GM18517 (cell line): ENCODE measurements around the gene EIF4E1B.

Experiments
- ATAC-seq: cut with Tn5 transposase; IDR thresholded peaks from one replicate; pipeline ENCODE4 v1.9.1; 2021; ENCODE audit warnings: mild to moderate bottlenecking, moderate library complexity; ENCODE audit not compliant: unreplicated experiment

Gene EIF4E1B

DNA sequence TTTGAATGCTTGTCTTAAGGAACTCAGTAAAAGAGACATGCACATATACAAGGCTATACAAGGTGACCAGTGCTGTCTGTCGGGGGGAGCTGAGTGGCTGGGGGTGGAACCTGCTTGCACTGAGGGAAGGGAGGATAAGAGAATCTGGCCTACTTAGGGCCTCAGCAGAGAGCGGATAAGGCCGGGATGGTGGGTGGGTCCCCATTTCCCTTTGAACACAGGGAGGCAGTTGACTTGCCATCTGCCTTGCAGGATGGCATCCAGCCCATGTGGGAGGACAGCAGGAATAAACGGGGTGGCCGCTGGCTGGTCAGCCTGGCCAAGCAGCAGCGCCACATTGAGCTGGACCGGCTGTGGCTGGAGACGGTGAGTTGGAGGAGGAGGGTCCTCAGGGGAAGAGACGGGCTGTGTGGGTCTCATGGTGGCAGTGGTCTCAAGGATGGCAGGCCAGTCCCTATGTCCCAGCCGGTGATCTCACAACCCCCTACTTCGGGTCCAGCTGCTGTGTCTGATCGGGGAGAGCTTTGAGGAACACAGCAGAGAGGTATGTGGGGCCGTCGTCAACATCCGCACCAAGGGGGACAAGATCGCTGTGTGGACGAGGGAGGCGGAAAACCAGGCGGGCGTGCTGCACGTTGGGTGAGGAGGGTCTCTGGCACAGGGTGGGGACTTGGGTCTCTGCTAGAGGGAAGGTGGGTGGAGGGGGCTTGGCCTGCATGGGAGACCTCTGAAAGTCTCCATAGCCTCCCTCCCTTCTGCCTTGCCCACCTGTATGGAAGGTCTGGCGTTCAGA is 14.6 kb downstream of the EIF4E1B start:
- ATAC-seq: no peak

DNA sequence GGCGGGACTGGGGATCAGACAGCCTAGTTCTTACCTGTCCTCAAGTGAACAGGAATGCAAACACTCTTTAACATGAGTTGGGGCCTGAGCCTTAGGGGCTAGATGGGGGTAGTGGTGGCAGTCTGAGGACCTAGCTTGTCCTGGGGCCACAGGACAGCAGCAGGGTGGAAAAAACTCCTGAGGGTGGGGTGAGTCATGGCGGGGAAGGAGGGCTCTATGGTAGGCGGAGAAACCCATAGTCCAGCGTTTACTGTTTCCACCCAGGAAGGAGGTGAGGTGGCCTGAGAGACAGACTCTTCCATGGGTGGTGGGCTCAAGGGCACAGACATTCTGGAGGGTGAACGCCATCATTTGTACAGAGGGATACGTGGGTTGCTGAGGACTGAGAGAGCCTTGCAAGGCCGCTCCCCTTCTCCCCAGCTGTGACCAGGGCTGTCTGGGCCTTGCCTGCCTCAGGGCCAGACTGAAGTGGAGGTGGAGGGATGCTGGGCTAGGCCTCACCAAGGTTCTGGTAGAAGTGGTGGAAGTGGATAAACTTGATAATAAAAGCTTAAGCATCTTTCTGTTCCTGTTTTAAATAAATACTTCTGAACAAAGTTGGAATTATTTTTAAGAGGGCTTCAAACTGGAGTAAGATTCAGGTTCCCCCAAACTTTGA is 15.7 kb downstream of the EIF4E1B start:
- ATAC-seq: no peak

DNA sequence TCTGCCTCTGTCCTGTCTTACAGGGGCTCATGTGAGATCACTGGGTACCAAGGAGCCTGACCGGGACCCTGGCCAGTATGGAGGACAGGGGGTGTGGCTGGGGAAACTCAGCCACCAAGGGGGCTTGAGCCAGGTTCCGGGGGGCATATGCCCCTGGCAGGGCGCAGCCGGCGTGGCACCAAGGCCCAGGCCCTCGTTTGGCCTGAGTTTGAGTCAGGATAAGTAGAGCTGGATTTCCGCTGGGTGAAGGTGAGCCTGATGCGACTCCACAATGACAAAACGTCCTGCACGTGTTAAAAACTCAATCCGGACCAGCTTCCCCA is 16.2 kb downstream of the EIF4E1B start:
- ATAC-seq: no peak

DNA sequence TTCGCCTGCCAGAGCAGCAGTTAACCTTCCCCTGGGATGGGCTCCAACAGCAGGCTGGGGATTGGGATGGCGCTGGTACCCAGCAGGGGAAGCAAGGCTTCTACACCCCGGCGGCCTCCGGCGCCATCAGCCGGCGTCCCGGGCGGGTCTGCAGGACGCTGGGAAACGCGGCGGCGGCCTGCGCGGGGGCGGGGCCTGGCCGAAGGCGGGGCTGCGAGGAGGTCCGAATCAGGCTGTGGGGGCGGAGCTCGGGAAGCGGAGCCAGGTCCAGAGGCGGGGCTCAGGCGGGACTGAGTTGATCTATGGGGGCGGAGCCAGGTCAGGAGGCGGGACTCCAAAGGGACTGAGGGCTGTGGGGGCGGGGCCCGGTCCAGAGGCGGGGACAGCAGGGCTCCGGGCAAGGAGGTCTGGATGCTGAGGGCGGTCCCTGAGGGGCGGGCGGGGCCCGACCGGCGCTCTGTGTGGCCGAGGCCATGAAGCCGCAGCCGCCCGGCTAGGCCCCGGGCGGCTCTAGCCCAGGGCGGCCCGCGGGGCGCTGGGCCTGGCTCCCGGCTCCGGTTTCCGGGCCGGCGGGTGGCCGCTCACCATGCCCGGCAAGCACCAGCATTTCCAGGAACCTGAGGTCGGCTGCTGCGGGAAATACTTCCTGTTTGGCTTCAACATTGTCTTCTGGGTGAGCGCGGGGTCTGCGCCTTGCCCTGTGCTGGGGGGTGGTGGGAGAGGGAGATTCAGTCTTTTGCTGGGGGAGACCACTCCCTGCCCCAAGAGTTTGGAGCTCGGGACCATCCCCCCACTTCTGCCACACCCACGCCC is 16.8 kb downstream of the EIF4E1B start, which contains the start of gene TSPAN17:
Gene TSPAN17 (plus strand): TSS at position 455 of the 813 bp plus-strand sequence. CDS start 132 bp downstream, at position 587.
- ATAC-seq: peak; percentile 96

DNA sequence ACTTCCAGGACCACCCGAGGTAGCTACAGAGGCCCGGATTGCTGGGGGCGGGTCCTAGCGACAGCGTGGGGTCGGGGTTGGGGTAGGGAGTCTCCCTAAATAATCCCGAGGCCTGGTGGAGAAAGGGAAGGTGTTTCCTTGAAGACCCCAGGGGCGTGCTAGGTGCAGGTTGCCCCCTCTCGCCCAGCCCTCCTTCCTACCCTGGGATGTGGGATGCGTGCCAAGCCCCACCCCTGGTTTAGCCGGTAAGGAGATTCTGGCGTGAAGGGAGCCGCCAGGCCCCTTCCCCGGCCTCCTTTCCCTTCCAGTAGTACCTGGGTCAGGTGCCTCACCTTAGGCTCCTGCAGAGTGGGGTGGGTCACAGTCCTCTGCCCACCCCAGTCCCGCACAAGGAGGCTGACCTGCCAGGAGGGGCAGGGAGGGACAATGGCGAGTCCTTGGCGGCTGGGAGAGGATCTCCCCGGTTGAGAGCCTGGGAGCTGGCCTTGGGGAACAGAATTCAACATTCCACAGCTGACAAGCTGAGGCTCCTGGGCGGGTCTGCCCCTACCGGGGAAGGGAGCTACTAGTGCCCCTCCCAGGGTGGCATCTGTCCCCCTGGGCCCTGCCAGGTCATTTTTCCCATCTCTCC is 17.5 kb downstream of the EIF4E1B start:
- ATAC-seq: no peak

DNA sequence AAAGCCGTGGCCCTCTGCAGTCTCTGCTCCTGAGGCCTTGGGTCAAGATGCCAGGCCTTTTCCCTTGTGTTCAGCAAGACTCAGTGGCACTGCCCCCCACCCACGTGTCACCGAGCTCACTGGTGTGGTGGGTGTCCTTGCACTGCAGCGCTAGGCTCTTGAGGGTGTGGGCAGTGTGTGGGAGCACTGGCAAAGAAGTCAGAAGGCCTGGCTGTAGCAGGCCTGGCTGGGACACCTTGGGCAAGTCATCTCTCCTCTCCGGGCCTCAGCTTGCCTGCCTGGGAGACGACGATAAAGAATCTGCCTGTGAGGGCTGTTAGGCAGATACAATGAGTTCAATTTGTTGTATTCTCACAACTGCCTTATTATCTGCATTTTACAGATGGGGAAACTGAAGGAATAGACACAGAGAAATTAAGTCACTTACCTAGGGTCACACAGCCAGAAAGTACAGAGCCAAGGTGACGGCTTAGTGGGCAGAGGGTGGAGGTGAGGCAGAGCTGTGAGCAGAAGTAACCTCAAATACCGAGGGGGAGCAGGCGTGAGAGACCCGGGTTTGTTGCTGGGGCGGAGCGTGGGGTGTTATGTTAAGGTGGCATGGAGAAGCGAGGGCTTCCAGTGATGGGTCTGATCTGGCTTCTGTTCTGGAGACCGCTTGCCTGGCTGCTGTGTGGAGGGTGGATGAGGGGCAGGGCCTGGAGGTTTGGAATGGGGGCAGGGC is 18.2 kb downstream of the EIF4E1B start:
- ATAC-seq: no peak

DNA sequence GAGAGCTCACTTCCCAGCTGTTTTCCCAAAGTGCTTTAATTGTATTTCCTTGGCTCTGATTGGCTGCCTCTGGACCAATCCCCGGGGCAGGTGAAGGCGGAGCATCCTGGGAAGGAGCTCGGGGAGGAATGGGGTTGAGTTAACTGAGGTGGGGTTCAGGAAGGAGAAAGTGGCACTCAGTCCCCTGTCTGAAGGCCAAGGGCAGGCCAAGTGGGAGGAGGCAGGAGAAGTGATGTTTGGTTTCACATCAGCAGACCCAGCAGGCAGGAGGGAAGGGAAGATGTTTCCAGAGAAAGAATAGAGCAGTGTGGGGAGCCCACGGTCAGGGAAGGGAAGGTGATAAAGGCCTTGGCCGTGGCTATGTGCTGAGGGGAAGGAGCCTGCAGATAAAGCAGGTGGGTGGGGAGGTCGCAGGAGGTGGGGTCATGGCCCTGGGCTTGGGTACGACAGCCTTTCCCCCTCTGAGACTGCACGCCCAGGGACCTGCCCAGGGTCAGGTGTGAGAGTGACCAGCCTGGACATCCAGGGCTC is 19.9 kb downstream of the EIF4E1B start:
- no peak for ATAC-seq

DNA sequence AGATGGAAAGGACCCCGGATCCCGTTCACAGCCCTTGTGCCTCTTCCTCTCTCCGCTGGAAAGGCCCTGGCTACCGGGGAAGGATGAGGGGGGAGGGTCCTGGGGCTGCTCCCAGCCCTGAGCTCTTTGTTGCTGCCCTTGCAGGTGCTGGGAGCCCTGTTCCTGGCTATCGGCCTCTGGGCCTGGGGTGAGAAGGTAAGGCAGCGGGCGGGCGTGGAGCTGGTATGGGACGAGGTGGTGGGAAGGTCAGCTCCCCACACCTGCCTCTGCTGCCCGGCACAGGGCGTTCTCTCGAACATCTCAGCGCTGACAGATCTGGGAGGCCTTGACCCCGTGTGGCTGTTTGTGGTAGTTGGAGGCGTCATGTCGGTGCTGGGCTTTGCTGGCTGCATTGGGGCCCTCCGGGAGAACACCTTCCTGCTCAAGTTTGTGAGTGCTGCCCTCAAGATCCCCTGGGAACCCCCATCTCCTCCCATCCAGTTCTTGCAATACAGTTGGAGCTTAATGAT is 21.1 kb downstream of the EIF4E1B start:
- no peak for ATAC-seq

DNA sequence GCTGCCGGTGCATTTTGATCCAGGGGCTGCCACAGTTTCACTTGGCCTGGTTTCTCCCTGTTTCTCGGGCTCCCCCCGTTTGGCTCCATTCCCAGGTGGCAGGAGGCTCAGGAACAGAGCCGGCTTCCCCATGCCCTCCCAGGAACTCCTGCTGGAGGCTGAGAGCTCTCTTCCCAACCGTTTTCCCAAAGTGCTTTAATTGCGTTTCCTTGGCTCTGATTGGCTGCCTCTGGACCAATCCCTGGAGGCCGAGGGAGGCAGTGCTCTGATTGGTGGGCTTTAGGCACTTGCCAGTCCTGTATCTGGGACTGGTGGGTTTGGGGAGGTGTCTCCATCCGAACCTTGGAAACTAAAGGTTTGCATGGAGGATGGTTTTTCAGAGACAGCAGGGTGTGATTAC is 21.7 kb downstream of the EIF4E1B start:
- no peak for ATAC-seq

DNA sequence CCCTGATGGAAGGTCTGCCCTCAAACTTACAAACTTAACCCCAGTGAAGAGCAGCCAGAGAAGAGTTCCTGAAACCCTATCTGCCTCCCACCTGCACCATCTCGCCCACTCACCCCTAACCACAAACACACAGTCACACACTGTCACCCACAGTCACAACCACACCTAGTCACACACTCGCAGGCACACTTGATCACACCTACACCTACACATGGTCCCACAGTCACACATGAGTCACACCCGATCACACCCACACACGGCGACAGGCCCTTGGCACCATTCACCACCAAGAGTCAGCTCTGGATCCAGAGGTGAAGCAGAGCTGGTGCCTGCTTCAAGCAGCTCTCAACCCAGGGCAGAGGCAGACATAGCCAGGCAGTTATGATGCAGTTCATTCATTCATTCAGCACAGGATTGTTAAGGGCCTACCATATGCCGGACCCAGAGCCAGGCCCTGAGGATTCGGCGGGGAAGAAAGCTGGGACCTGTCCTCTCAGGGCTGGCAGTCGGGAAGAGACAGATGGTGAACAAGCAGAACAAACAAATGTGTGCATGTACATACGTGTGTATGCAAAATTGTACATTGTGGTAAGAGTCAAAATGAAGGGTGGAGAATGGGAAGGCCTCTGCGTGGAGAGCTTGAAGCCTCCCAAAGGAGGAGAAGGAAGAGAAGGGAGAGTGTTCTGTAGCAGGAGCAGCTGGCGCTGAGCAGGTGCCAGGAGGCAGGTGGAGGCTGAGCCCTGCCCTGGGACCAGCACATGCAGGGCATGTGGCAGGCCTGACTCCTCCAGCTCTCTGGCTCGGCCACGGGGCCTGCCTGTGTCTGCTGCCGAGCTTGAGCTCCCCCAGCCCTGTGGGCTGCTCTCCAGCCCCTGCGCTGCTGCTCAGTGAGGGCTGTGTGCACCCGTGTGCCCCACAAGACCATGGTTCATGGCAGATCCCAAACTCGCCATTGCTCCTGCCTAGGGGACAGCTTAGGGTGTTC is 23.2 kb downstream of the EIF4E1B start:
- peak; percentile 51 for ATAC-seq

DNA sequence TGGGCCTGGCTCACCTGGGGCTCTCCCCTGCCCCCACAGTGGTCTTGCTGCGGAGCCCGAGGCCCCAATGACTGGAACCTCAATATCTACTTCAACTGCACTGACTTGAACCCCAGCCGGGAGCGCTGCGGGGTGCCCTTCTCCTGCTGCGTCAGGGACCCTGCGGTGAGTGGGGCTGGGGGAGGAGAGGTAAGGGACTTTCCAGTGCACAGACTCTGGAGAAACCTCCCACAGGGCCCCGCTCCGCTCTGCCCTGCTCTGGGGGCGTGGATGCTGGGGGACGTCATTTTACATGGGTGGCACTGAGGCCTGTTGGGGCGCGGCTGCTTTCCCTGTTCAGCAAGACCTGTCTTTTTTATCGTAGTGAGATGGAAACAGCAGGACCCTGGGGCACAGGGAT is 24.4 kb downstream of the EIF4E1B start:
- no peak for ATAC-seq

DNA sequence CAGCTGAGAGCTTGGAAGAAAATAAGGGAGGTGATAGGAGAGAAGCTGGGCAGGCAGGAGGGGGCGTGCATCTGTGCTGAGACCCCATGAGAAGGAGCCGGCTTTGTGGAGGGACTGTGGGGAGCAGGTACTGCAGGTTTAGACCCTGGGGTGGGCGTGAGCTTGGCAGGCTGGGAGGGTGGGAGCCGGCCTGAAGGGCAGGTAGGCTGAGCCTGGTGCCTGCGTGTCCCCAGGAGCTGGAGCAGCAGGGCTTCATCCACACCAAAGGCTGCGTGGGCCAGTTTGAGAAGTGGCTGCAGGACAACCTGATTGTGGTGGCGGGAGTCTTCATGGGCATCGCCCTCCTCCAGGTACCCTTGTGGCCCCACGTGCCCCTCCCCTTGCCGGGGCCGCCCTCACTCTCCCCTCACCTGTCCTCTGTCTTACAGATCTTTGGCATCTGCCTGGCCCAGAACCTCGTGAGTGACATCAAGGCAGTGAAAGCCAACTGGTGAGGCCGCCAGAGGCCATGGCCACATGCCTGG is 26.1 kb downstream of the EIF4E1B start:
- ATAC-seq: no peak

DNA sequence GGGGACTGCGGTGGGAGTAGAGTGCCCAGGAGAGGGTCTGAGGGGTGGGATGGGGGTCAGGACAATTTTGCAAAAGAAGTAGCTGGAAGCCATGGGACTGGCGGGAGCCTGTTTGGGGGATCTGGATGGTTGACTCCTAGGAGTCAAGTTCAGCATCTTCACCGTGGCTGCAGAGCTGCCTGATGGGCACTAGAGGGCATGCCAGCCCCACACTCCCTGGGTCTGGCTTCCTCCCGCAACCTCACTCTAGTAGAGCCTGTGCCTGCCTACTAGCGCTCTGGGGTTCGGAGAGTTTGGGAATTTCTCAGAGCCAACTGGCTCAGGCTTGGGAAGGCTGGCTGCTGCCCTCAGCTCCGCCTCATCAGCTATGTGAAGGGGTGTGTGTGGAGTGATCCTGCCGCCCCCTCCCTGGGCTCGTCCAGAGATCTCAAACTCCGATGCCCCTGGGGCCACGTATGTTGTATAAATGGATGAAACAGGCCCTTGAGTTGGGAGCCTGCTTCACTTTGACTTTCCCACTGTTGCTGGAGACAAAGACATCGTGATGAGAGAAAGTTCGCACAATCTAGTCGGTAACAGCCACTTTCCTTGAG is 27.6 kb downstream of the EIF4E1B start:
- no peak for ATAC-seq

DNA sequence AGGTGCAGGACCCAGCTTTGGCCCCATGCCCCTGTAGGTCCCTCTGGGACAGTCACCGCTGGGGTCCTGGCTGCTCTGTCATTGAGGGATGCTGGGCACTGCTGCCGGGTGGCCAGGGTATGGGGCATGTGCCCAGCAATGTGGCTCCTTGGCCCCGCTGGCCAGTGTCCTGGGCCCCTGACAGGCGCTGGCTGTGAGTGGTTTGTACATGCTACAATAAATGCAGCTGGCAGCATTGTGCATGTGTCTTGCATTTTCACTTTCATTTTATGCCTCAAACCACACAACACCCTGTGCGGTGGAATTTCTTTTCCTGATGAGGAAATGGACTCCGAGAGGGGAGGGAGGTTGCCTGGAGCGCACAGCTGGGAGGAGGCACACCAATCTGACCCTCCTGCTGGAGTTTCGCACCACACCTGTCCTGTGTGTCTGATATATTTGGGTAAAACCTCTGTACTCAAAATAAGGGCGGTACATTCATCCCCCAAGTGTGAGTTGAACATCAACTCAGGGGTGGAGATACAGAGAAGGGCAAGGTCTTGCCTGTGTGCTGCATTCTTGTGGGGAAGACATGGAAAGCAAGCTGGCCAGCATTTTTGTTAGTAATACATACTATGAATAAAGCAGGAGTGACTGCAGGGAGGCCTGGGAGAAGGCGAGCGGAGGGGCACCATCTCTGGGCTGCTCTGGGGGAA is 28.5 kb downstream of the EIF4E1B start:
- peak; percentile 44 for ATAC-seq

DNA sequence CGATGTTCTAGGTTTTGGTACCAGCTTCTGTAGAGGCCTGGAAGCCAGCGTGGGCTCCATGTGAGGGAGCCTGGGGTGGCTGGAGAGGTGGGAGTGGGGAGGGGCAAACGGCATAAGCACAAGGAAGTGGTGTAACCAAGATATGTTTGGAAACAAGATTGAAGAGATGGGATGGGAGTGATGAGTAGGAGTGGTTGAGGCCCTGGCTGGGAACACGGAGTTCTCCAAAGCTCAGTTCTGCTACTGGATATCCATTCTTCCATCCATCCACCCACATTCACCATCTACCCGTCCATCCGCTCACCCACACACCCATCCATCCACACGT is 29.0 kb downstream of the EIF4E1B start:
- no peak for ATAC-seq

DNA sequence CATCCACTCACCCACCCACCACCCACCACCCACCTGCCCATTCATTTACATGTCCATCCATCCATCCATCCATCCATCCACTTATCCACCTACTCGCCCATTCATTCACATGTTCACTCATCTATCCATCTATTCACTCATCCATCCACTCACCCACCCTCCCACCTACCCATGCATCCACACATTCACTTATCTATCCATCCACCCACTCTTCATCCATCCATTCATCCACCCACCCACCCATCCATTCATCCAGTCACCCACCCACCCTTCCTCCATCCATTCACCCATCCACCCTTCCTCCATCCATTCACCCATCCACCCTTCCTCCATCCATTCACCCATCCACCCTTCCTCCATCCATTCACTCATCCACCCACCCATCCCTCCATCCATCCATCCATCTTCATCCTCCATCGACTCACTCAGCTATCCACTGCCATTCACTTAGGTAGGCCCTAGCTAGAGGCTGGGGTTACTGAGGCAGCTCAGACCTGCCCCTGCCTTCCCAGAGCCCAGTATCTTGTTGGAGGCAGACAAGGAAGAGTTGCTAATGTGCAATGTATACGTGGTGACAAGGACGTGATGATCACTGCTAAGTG is 29.5 kb downstream of the EIF4E1B start:
- no peak for ATAC-seq

DNA sequence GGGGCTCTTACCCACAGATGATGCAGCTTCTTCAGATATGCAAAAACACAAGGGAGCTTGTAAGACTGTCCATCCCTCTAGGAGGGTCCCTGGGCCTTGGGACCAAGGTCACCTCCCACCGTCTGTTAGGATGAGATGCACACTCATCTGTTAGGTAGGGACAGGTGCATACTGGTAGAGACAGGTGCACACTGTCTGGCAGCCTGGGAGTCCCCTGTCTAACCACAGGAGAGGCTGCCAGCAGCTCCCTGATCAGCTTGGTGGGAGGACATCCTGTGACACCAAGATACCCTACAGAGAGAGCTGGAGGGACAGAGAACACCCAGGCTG is 30.0 kb downstream of the EIF4E1B start:
- no peak for ATAC-seq
